Eye (tissue), 1 donor: ENCODE data around the gene GALNT3.

Source experiments
- DNase-seq: peaks from one replicate; pipeline ENCODE4 v3.0.0-alpha.2; 2015

GALNT3 gene

GRCh38 chr2:165718610-165719210, 75.3 kb downstream of the GALNT3 start:
- DNase-seq = no peak

- no peak for DNase-seq
These were observed 78.0 kb downstream of the GALNT3 start for GRCh38 chr2:165716091-165716490.

GRCh38 chr2:165706960-165707487, 87.0 kb downstream of the GALNT3 start:
- no peak for DNase-seq

GRCh38 chr2:165701147-165701546, 92.9 kb downstream of the GALNT3 start:
- no peak for DNase-seq

- peak; percentile 88 for DNase-seq
These were observed 93.5 kb downstream of the GALNT3 start for GRCh38 chr2:165700531-165700930.

GRCh38 chr2:165699946-165700345, 94.1 kb downstream of the GALNT3 start:
- peak; percentile 60 for DNase-seq

- peak; percentile 85 for DNase-seq
These were observed 95.6 kb downstream of the GALNT3 start for GRCh38 chr2:165698444-165698884.

GRCh38 chr2:165697748-165698443, 96.2 kb downstream of the GALNT3 start:
- DNase-seq = peak; percentile 93
